RWPE2 (cell line): Measurements from ENCODE around the gene ALG6.

Source experiments
- ATAC-seq: fragments of 200-7000 bp; cut with Tn5 transposase; 3 replicates; pipeline ENCODE4 v1.9.1; 2021; ENCODE audit warnings: low read depth
- DNase-seq: peaks from one replicate; pipeline ENCODE4 v3.0.0-alpha.2; 2020; ENCODE audit warnings: low spot score
- H3K27ac ChIP-seq: fragments of 450-650 bp; 2 replicates; pipeline ENCODE4 v1.5.1; 2017; ENCODE audit warnings: mild to moderate bottlenecking; ENCODE audit not compliant: poor library complexity, severe bottlenecking
- H3K27me3 ChIP-seq: fragments of 250-450 bp; sonication (Bioruptor Pico); 2 replicates; pipeline ENCODE4 v1.5.1; 2021; ENCODE audit warnings: mild to moderate bottlenecking, moderate library complexity; ENCODE audit not compliant: insufficient read depth, poor library complexity, severe bottlenecking
- H3K36me3 ChIP-seq: fragments of 250-450 bp; sonication (Bioruptor Pico); 2 replicates; pipeline ENCODE4 v1.5.1; 2020; ENCODE audit warnings: low read depth, mild to moderate bottlenecking, moderate library complexity
- H3K4me1 ChIP-seq: fragments of 250-450 bp; sonication (Bioruptor Pico); 2 replicates; pipeline ENCODE4 v1.5.1; 2021; ENCODE audit warnings: mild to moderate bottlenecking, moderate library complexity; ENCODE audit not compliant: insufficient read depth, poor library complexity, severe bottlenecking
- H3K4me3 ChIP-seq: fragments of 250-450 bp; sonication (Bioruptor Pico); 2 replicates; pipeline ENCODE4 v1.5.1; 2021; ENCODE audit warnings: mild to moderate bottlenecking, moderate library complexity; ENCODE audit not compliant: severe bottlenecking
- H3K9me3 ChIP-seq: fragments of 250-450 bp; sonication (Bioruptor Pico); 2 replicates; pipeline ENCODE4 v1.5.1; 2021; ENCODE audit warnings: mild to moderate bottlenecking, moderate library complexity; ENCODE audit not compliant: severe bottlenecking
- TF ChIP-seq, protein P1 (sequence below): fragments of 450-650 bp; IDR thresholded peaks from one replicate; pipeline ENCODE4 v1.5.1; 2017; ENCODE audit warnings: mild to moderate bottlenecking, moderate library complexity; ENCODE audit not compliant: poor library complexity, severe bottlenecking

The ALG6 gene

DNA sequence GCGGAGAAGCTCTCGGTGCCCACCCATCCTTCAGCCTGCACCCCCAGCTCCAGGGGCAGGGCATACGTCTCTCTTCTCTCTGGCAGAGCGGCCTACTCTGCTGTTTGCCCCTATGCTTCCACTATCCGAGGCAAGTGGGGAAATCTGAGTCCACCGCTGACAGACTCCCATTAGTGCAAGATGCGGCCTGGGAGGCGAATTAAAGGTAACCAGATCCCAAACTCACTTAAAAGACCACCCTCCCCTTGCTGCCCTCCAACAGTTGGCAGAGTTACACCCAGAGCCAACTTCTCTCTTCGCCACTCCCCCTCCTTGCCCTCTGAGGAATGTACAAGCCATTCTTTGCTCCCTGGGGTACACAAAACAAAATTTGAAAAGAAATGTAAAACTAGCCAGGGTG, 38.6 kb upstream of the ALG6 start:
- TF ChIP-seq, protein P1, sequence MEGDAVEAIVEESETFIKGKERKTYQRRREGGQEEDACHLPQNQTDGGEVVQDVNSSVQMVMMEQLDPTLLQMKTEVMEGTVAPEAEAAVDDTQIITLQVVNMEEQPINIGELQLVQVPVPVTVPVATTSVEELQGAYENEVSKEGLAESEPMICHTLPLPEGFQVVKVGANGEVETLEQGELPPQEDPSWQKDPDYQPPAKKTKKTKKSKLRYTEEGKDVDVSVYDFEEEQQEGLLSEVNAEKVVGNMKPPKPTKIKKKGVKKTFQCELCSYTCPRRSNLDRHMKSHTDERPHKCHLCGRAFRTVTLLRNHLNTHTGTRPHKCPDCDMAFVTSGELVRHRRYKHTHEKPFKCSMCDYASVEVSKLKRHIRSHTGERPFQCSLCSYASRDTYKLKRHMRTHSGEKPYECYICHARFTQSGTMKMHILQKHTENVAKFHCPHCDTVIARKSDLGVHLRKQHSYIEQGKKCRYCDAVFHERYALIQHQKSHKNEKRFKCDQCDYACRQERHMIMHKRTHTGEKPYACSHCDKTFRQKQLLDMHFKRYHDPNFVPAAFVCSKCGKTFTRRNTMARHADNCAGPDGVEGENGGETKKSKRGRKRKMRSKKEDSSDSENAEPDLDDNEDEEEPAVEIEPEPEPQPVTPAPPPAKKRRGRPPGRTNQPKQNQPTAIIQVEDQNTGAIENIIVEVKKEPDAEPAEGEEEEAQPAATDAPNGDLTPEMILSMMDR = no peak
- Histone ChIP-seq H3K27me3 (peaks cover 98% of the 10 kb centered on the region), H3K9me3 (no peaks in the 10 kb centered on the region), H3K27ac (no peak overlapping the region), H3K4me1 (no peaks in the 10 kb centered on the region), H3K4me3 (no peak overlapping the region), H3K36me3 (no peaks in the 10 kb centered on the region)
- DNase-seq (no peak), ATAC-seq (no peak)

DNA sequence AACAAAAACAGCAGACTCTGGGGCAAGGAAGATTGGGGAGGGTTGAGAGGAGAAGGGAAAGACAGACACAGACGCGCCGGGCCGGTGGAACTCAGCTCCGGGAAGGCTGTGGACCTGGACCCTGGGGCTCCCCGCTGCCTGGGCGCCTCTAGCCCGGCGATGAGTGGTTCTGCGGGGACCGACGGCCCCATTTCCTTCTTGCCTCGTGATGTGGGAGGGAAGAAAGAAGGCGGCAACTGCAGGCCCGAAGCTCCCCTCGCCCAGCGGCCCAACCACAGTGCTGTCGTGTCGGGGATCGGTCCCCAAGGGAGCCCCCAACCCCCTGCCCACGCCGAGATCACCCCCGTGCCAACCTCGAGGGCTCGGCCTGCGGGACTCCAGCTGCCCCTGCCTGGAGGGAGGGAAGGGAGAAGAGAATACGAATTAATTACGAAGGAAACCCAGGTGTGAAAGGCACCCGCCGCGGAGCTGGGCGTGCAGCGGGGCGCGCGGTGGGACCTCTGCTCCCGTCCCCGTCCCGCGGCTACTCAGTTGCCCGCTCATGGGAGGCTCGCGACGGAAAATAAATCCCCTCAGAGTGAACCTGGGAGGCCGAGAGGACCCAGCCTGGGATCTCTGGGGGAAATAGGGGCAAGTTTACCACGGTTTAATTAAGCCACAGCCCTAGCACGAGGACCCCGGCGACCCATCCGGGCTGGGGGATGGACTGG, 37.7 kb upstream of the ALG6 start:
- no peak for DNase-seq
- H3K9me3 ChIP-seq = no peaks in the 10 kb centered on the region
- TF ChIP-seq, protein P1 = no peak
- no peak overlapping the region for H3K4me3 ChIP-seq
- no peak overlapping the region for H3K27ac ChIP-seq
- ATAC-seq = no peak
- H3K36me3 ChIP-seq = no peaks in the 10 kb centered on the region
- no peaks in the 10 kb centered on the region for H3K4me1 ChIP-seq
- peaks cover 90% of the 10 kb centered on the region for H3K27me3 ChIP-seq

DNA sequence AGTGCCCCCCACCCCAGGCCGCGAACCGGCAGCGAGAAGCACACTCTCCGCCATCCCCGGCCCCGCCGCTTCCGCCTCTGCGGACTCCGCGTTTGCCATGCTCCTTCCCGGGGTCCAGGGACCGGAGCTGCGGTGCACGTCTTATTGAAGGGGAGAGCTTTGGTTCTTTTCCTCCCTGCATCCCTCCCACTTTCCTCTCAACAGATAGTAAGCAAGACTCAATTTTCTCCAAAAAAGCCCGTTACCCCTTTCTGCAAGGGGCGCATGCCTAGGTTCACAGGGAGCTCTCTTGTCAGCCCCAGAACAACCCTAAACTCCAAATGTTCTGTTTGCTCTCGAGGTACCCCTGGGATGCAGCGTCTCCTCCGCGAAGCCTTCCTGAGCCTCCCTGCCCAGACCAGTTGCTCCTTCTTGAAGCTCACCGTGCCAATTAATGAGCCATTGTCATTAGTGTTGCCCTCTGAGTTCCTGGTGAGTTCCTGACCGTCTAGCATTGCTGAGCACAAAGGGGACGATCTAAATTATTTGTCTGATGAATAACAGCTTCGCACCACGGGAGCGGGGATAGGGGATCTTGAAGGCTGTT, 37.0 kb upstream of the ALG6 start:
- DNase-seq = no peak
- Histone ChIP-seq H3K9me3 (no peaks in the 10 kb centered on the region), H3K4me3 (no peak overlapping the region), H3K36me3 (no peaks in the 10 kb centered on the region), H3K4me1 (no peaks in the 10 kb centered on the region), H3K27me3 (peaks cover 87% of the 10 kb centered on the region), H3K27ac (no peak overlapping the region)
- TF ChIP-seq, protein P1 = no peak
- no peak for ATAC-seq

DNA sequence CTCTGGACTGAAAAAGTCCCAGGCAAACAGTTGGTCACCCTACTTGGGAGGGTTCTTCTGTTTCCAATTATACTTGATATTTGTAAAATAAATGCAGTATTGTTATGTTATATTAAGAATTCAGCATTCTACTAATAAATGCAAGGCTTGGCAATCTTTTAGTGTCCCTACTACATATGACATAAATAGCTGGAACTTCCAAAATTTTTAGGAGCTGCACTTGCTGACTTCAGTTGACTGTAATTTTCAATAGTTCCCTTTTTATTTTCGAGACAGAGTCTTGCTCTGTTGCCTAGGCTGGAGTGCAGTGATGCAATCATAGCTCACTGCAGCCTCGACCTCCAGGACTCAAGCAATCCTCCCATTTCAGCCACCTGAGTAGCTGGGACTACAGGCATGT, 25.0 kb upstream of the ALG6 start:
- TF ChIP-seq, protein P1 = no peak
- no peak overlapping the region for H3K27ac ChIP-seq
- H3K4me3 ChIP-seq = no peak overlapping the region
- H3K36me3 ChIP-seq = no peaks in the 10 kb centered on the region
- ATAC-seq (no peak), DNase-seq (no peak)
- no peaks in the 10 kb centered on the region for H3K9me3 ChIP-seq
- H3K4me1 ChIP-seq = no peaks in the 10 kb centered on the region
- peaks cover 3% of the 10 kb centered on the region for H3K27me3 ChIP-seq

DNA sequence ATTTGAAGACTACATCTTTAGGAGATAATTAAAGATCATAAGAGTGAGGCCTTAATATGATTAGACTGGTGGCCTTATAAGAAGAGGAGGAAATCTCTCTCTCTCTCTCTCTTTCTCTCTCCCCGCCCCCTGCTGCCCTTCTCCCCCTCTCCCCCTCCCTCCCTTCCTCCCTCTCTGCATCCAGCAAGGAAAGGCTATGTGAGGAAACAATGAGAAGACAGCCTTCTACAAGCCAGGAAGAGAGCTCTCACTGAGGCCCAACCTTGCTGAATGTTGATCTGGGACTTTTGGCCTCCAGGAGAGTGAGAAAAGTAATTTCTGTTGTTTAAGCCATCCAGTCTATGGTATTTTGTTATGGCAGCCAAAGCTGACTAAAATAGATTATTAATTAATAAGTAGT, 23.5 kb upstream of the ALG6 start:
- no peak for ATAC-seq
- no peaks in the 10 kb centered on the region for H3K4me1 ChIP-seq
- TF ChIP-seq, protein P1 = no peak
- H3K9me3 ChIP-seq = no peaks in the 10 kb centered on the region
- H3K36me3 ChIP-seq = no peaks in the 10 kb centered on the region
- H3K27me3 ChIP-seq = peaks cover 3% of the 10 kb centered on the region
- no peak overlapping the region for H3K27ac ChIP-seq
- DNase-seq = no peak
- H3K4me3 ChIP-seq = no peak overlapping the region
